Neural cell (in vitro differentiated cells): ENCODE data around the gene SF3B5. TPM values are rescaled to one million over a fixed set of nuclear protein-coding genes. Genes with fewer than 3 reads are reported as not detected.

Experiments used
- H2AFZ ChIP-seq: fragments of 200-600, 300-800 bp; sonication (generic), shearing (Covaris generic); 2 replicates; pipeline ENCODE4 v1.6.0; 2014; ENCODE audit warnings: low read depth, mild to moderate bottlenecking, antibody characterized with exemption, low read length, moderate library complexity
- H3F3A ChIP-seq: fragments of 200-600 bp; shearing (Covaris generic); 2 replicates; pipeline ENCODE4 v1.6.1; 2016; ENCODE audit warnings: mild to moderate bottlenecking, moderate library complexity, mixed read lengths, antibody characterized with exemption, low read length; ENCODE audit not compliant: insufficient read depth, poor library complexity, severe bottlenecking
- H3K27ac ChIP-seq: fragments of 200-600, 300-800 bp; sonication (generic), shearing (Covaris generic); 2 replicates; pipeline ENCODE4 v1.5.1; 2014; ENCODE audit warnings: mild to moderate bottlenecking, low read length, moderate library complexity
- H3K27me3 ChIP-seq: fragments of 300-800, 200-600 bp; sonication (generic), shearing (Covaris generic); 2 replicates; pipeline ENCODE4 v1.6.0; 2014; ENCODE audit warnings: mild to moderate bottlenecking, low read depth, low read length, moderate library complexity; ENCODE audit not compliant: insufficient read depth
- H3K36me3 ChIP-seq: fragments of 300-800, 200-600 bp; sonication (generic), shearing (Covaris generic); 2 replicates; pipeline ENCODE4 v1.5.1; 2014; ENCODE audit warnings: mild to moderate bottlenecking, antibody characterized with exemption, low read length, moderate library complexity; ENCODE audit not compliant: insufficient read depth
- H3K4me2 ChIP-seq: fragments of 300-800, 200-600 bp; sonication (generic), shearing (Covaris generic); 2 replicates; pipeline ENCODE4 v1.6.0; 2014; ENCODE audit warnings: mild to moderate bottlenecking, low read length
- H3K4me3 ChIP-seq: fragments of 300-800, 200-600 bp; sonication (generic), shearing (Covaris generic); 2 replicates; pipeline ENCODE4 v1.5.1; 2014; ENCODE audit warnings: mild to moderate bottlenecking, low read length, moderate library complexity
- H3K79me2 ChIP-seq: fragments of 200-600 bp; shearing (Covaris generic); replicated peaks from 2 replicates; pipeline ENCODE4 v1.6.0; 2014; ENCODE audit warnings: mild to moderate bottlenecking, low read length, moderate library complexity; ENCODE audit not compliant: insufficient read depth
- H3K9ac ChIP-seq: fragments of 300-800, 200-600 bp; sonication (generic), shearing (Covaris generic); 2 replicates; pipeline ENCODE4 v1.6.1; 2016; ENCODE audit warnings: mild to moderate bottlenecking, low read length, mixed read lengths
- H3K9me2 ChIP-seq: fragments of 200-600 bp; shearing (Covaris generic); 2 replicates; pipeline ENCODE4 v1.6.1; 2016; ENCODE audit warnings: mild to moderate bottlenecking, low read length, mixed read lengths; ENCODE audit not compliant: insufficient read depth
- H3K9me3 ChIP-seq: fragments of 200-600, 300-800 bp; sonication (generic), shearing (Covaris generic); 2 replicates; pipeline ENCODE4 v1.6.1; 2016; ENCODE audit warnings: mild to moderate bottlenecking, mixed run types, low read length, moderate library complexity, mixed read lengths
- H4K20me1 ChIP-seq: fragments of 200-600 bp; shearing (Covaris generic); 2 replicates; pipeline ENCODE4 v1.6.1; 2016; ENCODE audit warnings: mild to moderate bottlenecking, mixed run types; ENCODE audit not compliant: insufficient read depth
- EP300 ChIP-seq: fragments of 450-650 bp; conservative IDR thresholded peaks from 2 replicates; pipeline ENCODE4 v1.6.1; 2014; ENCODE audit warnings: antibody characterized with exemption, mild to moderate bottlenecking, moderate library complexity; ENCODE audit not compliant: poor library complexity, severe bottlenecking
- EZH2 ChIP-seq: fragments of 200-600, 300-800 bp; shearing (Covaris generic), sonication (generic); IDR thresholded peaks from 2 replicates; pipeline ENCODE4 v1.6.1; 2014; ENCODE audit warnings: antibody characterized with exemption, low read length, borderline replicate concordance, mild to moderate bottlenecking; ENCODE audit not compliant: insufficient read depth, poor library complexity, severe bottlenecking
- MXI1 ChIP-seq: fragments of 450-650 bp; conservative IDR thresholded peaks from 2 replicates; pipeline ENCODE4 v1.6.1; 2014; ENCODE audit warnings: antibody characterized with exemption, mild to moderate bottlenecking; ENCODE audit not compliant: poor library complexity, severe bottlenecking
- POLR2AphosphoS5 ChIP-seq: IDR thresholded peaks from 2 replicates; pipeline ENCODE4 v1.6.1; 2012
- RAD21 ChIP-seq: fragments of 450-650 bp; conservative IDR thresholded peaks from 2 replicates; pipeline ENCODE4 v1.6.1; 2014; ENCODE audit warnings: antibody characterized with exemption, mild to moderate bottlenecking, moderate library complexity
- REST ChIP-seq: IDR thresholded peaks from 2 replicates; pipeline ENCODE4 v1.6.1; 2012; ENCODE audit warnings: borderline replicate concordance
- SMC3 ChIP-seq: fragments of 450-650 bp; conservative IDR thresholded peaks from 2 replicates; pipeline ENCODE4 v1.6.1; 2014; ENCODE audit warnings: antibody characterized with exemption, mild to moderate bottlenecking, moderate library complexity; ENCODE audit not compliant: poor library complexity
- TAF1 ChIP-seq: IDR thresholded peaks from 2 replicates; pipeline ENCODE4 v1.6.1; 2012; ENCODE audit warnings: low read depth
- polyA plus RNA-seq: library from polyadenylated mRNA; depleted of rRNA; stranded (reverse); fragments of >200 nt; gene quantifications from 2 replicates; pipeline ENCODE4 v1.2.3, GENCODE V29; 2014
- TF ChIP-seq, protein P1 (sequence below): fragments of 450-650 bp; IDR thresholded peaks from 2 replicates; pipeline ENCODE4 v1.5.1; 2014; ENCODE audit warnings: antibody characterized with exemption, mild to moderate bottlenecking, moderate library complexity; ENCODE audit not compliant: poor library complexity, severe bottlenecking

Gene SF3B5
- polyA plus RNA-seq, 1 donor from 2014 or later, result 246 TPM

DNA sequence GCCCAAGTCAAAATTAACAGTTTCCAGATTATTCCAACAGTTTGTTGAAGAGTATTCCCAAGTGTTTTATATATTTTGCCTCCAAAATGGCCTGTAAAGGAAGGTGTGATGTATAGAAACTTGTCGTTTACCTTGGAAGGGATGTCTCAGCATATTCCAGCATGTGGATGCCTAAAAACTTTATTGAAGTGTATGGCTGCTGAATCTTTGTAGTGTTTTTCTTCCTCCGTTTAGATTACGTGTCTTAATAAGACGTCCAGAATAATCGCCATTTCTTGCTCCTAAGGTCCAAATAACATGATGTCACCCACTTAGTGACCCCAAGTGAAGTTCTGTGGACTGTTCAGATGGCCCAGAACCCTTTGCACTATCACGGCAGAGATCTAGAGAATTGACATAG lies 18.0 kb upstream of the SF3B5 start:
- H3K27ac ChIP-seq, result no peak overlapping the region
- no peak overlapping the region for H3K4me2 ChIP-seq
- H3K36me3 ChIP-seq, result no peaks in the 10 kb centered on the region
- H3K9ac ChIP-seq, result no peak overlapping the region
- H3K79me2 ChIP-seq, result no peaks in the 10 kb centered on the region
- no peaks in the 10 kb centered on the region for H3F3A ChIP-seq
- H3K4me3 ChIP-seq, result no peak overlapping the region
- no peak overlapping the region for H2AFZ ChIP-seq
- H3K27me3 ChIP-seq, result no peaks in the 10 kb centered on the region
- H3K9me3 ChIP-seq, result no peaks in the 10 kb centered on the region
- H4K20me1 ChIP-seq, result no peaks in the 10 kb centered on the region
- TF ChIP-seq POLR2AphosphoS5 (no peak), MXI1 (no peak), REST (no peak), RAD21 (no peak), TAF1 (no peak), EP300 (no peak), SMC3 (no peak), EZH2 (no peak)
- TF ChIP-seq, protein P1, sequence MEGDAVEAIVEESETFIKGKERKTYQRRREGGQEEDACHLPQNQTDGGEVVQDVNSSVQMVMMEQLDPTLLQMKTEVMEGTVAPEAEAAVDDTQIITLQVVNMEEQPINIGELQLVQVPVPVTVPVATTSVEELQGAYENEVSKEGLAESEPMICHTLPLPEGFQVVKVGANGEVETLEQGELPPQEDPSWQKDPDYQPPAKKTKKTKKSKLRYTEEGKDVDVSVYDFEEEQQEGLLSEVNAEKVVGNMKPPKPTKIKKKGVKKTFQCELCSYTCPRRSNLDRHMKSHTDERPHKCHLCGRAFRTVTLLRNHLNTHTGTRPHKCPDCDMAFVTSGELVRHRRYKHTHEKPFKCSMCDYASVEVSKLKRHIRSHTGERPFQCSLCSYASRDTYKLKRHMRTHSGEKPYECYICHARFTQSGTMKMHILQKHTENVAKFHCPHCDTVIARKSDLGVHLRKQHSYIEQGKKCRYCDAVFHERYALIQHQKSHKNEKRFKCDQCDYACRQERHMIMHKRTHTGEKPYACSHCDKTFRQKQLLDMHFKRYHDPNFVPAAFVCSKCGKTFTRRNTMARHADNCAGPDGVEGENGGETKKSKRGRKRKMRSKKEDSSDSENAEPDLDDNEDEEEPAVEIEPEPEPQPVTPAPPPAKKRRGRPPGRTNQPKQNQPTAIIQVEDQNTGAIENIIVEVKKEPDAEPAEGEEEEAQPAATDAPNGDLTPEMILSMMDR, result no peak
- no peaks in the 10 kb centered on the region for H3K9me2 ChIP-seq

DNA sequence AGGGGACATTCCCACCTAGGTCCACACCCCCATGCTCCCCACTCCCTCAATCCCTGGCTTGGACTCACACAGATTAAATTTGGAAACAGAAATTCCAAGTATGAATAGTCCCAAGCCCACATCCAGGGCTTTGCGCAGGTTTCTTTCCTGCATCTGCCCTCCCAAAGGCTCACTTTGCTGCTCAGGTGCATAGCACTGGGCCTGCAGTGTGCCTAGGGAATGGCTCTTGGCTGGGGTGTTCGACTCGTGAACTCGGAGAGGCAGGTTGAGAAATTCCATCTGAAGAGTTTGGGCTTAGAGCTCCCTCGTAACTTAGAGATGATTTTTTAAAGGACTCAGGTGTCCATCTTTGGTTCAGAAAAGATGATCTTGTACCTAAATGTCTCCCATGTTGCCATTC lies 14.8 kb upstream of the SF3B5 start:
- H3K4me2 ChIP-seq, result no peak overlapping the region
- H3F3A ChIP-seq, result no peaks in the 10 kb centered on the region
- no peaks in the 10 kb centered on the region for H3K79me2 ChIP-seq
- no peaks in the 10 kb centered on the region for H4K20me1 ChIP-seq
- TF ChIP-seq EZH2 (no peak), TAF1 (no peak), POLR2AphosphoS5 (no peak), EP300 (no peak), MXI1 (no peak), SMC3 (no peak), REST (no peak), RAD21 (no peak)
- TF ChIP-seq, protein P1, result no peak
- H3K9me2 ChIP-seq, result no peaks in the 10 kb centered on the region
- no peaks in the 10 kb centered on the region for H3K27me3 ChIP-seq
- no peak overlapping the region for H3K27ac ChIP-seq
- H3K9ac ChIP-seq, result no peak overlapping the region
- no peak overlapping the region for H2AFZ ChIP-seq
- H3K9me3 ChIP-seq, result no peaks in the 10 kb centered on the region
- H3K36me3 ChIP-seq, result no peaks in the 10 kb centered on the region
- H3K4me3 ChIP-seq, result no peak overlapping the region
